ENCODE data around the gene PDE5A.

The PDE5A gene

GRCh38 chr4:119625761-119626160 lies 2.8 kb downstream of the PDE5A start:
- Histone ChIP-seq H3K4me2 (ENCODE audit: low read length) (no peak overlapping the region), H3K36me3 (ENCODE audit: control insufficient read depth, low read length) (no peaks in the 10 kb centered on the region), H4K20me1 (ENCODE audit: control insufficient read depth, insufficient read depth, low read depth, low read length) (no peaks in the 10 kb centered on the region), H3K4me1 (ENCODE audit: control insufficient read depth, low read length) (peaks cover 26% of the 10 kb centered on the region), H3K9me2 (replicated peaks; ENCODE audit: control insufficient read depth, low read length) (no peaks in the 10 kb centered on the region), H3K79me2 (ENCODE audit: control insufficient read depth, low read length) (no peaks in the 10 kb centered on the region), H3K27ac (ENCODE audit: low read depth, low read length) (no peak overlapping the region), H3K9me3 (ENCODE audit: control insufficient read depth, insufficient read depth, low read length) (no peaks in the 10 kb centered on the region), H3K27me3 (ENCODE audit: control insufficient read depth, low read length) (peaks cover 36% of the 10 kb centered on the region), H3K4me3 (ENCODE audit: low read length) (no peak overlapping the region), H3F3A (ENCODE audit: control insufficient read depth, insufficient read depth) (peaks cover 4% of the 10 kb centered on the region; the same call in 1 of the 2 replicates)
- TF ChIP-seq EZH2phosphoT487 (IDR thresholded peaks at IDR 0.05; ENCODE audit: borderline replicate concordance, low read length): no peak
- TF ChIP-seq CTCF (IDR thresholded peaks at IDR 0.05; ENCODE audit: low read depth, low read length, poor library complexity, severe bottlenecking): no peak

DNA sequence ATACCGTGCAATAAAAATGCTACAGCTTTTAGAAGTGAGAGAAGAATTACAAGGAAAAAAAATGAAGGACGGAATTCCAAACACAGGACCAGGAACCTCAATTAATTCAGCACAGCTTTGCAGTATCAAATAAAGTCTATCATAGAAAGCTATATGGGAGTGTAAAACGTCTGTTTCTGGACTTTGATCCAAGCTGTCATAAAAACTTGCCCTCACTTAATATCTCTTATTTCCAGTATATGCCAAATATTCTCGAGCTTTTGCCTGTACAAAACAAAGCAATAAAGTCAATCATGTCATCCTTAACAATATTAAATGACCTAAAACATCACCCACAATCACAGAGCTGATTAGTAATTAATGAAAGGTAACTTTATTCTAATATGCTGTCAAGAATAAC lies 4.2 kb downstream of the PDE5A start:
- no peaks in the 10 kb centered on the region for H3K79me2 ChIP-seq (ENCODE audit: control insufficient read depth, low read length)

DNA sequence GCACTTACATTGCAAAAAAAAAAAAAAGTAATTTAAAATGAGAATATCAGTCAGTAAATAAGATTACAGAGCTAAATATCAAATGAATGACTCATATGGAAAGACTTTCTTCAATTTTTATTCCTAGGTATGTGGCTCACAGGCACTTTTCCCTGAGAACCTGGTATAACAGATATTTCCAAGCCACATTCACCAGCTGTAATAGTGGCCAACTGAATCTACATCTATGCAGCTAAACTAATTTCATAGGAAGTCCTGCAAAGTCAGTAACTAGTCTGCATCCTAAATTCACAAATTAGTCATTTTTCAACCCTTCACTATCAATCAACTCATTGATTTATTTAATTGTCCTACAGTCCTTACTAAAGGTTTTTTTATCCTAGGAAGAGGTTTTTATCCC lies 5.6 kb downstream of the PDE5A start:
- H3K36me3 ChIP-seq (ENCODE audit: control insufficient read depth, low read length): no peaks in the 10 kb centered on the region
- H3K79me2 ChIP-seq (ENCODE audit: control insufficient read depth, low read length): no peaks in the 10 kb centered on the region
- H3K4me1 ChIP-seq (ENCODE audit: control insufficient read depth, low read length): peaks cover 12% of the 10 kb centered on the region
- H3F3A ChIP-seq (ENCODE audit: control insufficient read depth, insufficient read depth): no peaks in the 10 kb centered on the region
- no peak overlapping the region for H3K4me2 ChIP-seq (ENCODE audit: low read length)
- no peak overlapping the region for H3K27ac ChIP-seq (ENCODE audit: low read depth, low read length)
- H3K4me3 ChIP-seq (ENCODE audit: low read length): no peak overlapping the region
- no peaks in the 10 kb centered on the region for H3K9me2 ChIP-seq (replicated peaks; ENCODE audit: control insufficient read depth, low read length)
- TF ChIP-seq CTCF (IDR thresholded peaks at IDR 0.05; ENCODE audit: low read depth, low read length, poor library complexity, severe bottlenecking) (no peak), EZH2phosphoT487 (IDR thresholded peaks at IDR 0.05; ENCODE audit: borderline replicate concordance, low read length) (no peak)
- peaks cover 31% of the 10 kb centered on the region for H3K27me3 ChIP-seq (ENCODE audit: control insufficient read depth, low read length)
- no peaks in the 10 kb centered on the region for H4K20me1 ChIP-seq (ENCODE audit: control insufficient read depth, insufficient read depth, low read depth, low read length)
- H3K9me3 ChIP-seq (ENCODE audit: control insufficient read depth, insufficient read depth, low read length): no peaks in the 10 kb centered on the region

More for the DNA sequence above, 4.2 kb downstream of the PDE5A start:
- Histone ChIP-seq H3K27me3 (ENCODE audit: control insufficient read depth, low read length) (peaks cover 34% of the 10 kb centered on the region), H3K4me2 (ENCODE audit: low read length) (no peak overlapping the region), H3K36me3 (ENCODE audit: control insufficient read depth, low read length) (no peaks in the 10 kb centered on the region), H3K4me1 (ENCODE audit: control insufficient read depth, low read length) (peaks cover 22% of the 10 kb centered on the region), H3K27ac (ENCODE audit: low read depth, low read length) (no peak overlapping the region), H3K9me3 (ENCODE audit: control insufficient read depth, insufficient read depth, low read length) (no peaks in the 10 kb centered on the region), H3F3A (ENCODE audit: control insufficient read depth, insufficient read depth) (peaks cover 4% of the 10 kb centered on the region; the same call in 1 of the 2 replicates), H4K20me1 (ENCODE audit: control insufficient read depth, insufficient read depth, low read depth, low read length) (no peaks in the 10 kb centered on the region), H3K4me3 (ENCODE audit: low read length) (no peak overlapping the region), H3K9me2 (replicated peaks; ENCODE audit: control insufficient read depth, low read length) (no peaks in the 10 kb centered on the region)
- TF ChIP-seq EZH2phosphoT487 (IDR thresholded peaks at IDR 0.05; ENCODE audit: borderline replicate concordance, low read length) (no peak), CTCF (IDR thresholded peaks at IDR 0.05; ENCODE audit: low read depth, low read length, poor library complexity, severe bottlenecking) (no peak)
